Bone marrow (tissue), 2 donors: ENCODE data around the gene INPP5K.
"Not testable (repeated sequence)": the region's sequence is repeated elsewhere in the genome, so short reads cannot be mapped to it uniquely, and the experiment has no call there.

Experiments used
- DNase-seq, 2 donors: peaks; one replicate each; lab custom pipeline; 2025; lab: John Stamatoyannopoulos, UW

INPP5K gene

DNA sequence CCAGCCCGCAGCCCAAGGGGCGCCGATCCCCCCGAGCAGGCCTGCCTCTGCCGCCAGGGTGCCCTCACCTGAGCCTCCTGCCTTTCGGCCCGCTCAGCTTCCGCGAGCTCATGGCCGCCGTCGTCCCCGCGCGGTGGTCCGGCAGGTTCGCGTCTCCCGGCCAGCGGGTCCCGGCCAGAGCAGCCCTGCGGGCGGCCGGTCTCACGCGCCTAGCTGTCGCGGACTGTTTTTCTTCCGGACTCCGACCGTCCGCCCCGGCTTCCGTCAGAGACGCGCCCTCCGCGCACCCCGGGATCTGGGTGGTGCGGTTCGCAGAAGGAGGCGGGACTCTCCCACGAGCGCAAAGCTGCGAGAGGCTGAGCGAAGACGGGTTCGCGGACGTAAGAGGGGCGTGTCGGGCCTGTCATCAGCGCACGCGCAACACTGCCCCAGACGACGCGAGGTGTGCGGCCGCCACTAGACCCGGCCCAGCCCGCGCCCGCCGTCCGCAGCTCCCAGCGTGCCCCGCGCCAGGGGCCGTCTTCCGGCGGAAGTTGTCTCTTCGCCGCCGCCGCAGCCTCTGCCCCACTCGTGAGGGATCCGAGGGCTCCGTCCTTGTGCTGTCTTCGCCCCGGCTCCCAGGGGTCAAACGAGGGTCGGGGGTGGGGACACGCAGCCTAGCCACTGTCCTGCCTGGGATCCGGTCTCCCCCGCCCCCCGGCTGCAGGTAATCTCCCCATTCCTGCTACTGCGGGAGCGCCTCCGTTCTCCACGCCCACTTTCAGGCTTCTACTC is at the start of gene INPP5K:
Gene INPP5K (minus strand): TSS at position 225 of the 774 bp plus-strand sequence. CDS start 113 bp downstream, at position 112.
- peak; percentile 83 to 95 for DNase-seq

DNA sequence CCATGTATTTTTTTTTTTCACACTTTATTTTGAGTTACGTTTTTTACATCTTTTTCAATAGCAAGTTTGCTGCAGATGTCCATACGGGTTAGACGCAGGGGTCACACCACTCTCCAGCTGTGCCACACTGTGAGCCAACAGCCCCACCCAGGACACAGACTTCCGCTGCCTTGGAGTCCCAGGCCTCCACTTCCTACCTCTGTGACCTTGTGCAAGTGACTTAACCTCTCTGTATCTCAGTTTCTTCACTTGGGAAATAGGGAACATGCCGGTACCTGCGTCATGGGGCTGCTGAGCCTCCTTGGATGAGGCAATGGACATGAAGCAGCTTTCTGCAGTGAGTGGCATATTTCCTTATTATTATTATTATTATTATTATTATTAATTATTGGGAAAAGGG is 49.5 kb upstream of the INPP5K start:
- no peak for DNase-seq

DNA sequence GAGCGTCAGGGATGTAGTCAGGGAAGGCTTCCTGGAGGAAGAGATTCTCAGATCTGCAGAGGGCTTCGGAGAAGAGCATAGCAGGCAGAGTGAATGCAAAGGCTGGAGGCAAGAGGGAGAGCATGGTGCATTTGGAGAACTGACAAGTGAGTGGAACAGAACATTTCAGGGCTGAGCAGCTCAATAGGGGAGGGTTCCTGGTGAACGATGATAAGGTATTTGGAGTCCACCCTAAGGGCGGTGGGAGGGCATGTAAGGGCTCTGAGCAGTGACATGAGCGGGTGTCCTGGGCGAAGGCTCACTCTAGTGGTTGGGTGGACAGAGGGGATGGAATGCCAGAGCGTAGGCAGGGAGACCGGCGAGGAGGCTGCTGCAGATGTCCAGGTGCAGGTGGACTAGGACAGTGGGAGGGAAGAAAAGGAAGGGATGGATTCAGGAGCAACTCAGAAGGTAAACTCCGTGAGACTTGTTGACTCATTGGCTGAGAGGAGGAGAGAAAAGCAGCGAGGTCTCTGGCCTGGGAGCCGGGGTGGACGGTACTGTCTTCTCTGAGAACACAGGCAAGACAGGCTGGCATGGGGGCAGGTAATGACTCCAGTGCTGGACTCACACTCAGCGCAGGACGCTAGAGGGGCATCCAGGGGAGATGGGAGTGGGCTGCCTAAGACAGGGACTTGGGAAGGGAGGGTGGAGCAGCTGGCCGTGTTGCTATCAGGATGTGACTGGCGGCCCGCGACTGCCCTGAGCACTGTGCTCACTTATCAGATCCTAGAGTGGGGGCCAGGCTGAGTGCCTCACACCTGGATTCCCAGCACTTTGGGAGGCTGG is 47.6 kb upstream of the INPP5K start:
- DNase-seq = no peak

DNA sequence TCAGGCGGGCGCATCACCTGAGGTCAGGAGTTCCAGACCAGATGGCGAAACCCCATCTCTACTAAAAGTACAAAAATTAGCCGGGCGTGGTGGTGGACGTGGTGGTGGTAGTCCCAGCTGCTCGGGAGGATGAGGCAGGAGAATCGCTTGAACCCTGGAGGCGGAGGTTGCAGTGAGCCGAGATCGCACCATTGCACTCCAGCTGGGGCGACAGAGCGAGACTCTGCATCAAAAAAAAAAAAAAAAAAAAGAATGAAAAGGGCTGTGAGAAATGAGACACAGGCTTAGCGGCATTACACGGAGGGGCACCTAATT is 47.0 kb upstream of the INPP5K start:
- DNase-seq = not testable (repeated sequence)

DNA sequence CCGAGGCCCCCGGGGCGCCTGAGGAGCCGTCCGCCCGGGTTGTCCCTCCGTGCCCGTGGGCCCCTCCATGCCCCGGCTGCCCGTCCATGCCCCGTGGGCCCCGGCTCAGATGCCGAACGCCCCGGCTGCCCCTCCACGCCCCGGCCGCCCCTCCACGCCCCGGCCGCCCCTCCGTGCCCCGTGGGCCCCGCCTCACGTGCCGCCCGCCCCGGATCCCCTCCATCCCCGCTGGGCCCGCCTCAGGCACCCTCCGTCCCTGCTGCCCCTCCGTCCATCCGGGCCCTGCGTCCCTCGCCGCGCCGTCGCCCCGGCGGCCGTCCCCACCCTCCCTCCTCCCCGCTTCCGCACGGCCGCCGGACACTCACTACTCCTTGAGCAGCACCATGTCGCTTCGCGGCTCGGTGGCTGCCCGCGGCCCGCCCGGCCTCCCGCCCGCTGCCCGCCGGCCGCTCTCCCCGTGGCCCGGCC is 45.8 kb upstream of the INPP5K start:
- DNase-seq = peak in 1 of 2 donors; percentile 69

DNA sequence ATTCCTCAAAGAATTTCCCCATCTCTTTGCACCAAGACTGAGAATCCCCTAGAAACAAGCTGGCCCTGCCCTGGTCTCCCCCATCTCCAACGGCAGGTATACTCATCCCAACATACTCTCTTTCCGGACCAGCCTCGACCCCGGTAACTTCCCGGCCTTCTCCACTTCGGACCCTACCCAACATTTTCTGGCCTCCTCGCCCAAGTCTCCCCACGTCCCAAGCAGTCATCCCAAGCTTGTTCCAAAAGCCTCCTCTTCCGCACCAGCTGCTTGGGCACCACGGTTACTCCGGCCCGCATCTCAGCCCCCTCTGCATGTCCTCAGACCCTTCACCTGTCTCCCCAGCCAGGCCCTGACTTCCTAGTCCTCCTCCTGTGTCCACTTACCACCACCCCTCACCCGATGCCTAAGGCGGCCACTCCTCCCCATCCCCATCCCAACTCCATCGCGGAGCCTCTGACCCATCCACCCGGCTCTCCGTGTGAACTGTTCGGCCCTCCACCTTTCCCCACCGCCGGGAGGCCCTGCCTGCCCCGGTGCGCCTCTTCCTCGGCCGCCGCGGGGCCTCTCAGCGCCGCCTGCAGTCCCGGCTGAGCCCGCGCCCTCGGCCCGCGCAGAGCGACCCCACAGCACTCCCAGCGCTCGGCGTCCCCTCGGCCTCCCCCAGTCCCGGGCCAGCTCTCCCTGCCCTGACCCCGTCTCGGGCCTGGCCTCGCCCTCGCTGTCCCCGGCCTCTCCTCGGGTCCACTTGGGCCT is 45.2 kb upstream of the INPP5K start:
- peak in 1 of 2 donors; percentile 14 for DNase-seq

DNA sequence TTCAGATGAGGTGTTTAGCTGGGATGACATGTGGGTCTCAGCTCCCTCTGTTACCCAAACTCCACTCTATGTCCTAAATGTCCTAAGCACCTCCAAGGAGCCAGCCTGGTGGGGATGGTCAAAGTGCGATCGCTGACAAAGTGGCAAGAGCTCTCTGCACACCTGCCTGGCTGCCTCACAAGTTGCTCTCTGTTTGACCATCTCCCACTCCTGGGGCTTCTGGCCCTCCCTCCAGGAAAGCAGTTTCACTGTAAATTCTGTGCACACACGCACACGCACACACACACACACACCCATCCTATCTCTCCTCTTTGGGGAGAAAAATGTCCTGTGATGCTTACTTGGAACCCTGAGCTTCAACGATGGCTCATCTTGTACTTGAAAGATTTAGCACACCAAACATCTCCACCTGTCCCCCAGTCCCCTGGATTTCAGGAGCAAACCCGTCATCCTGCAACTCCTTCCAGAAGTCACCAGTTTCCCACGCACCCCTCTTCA is 44.5 kb upstream of the INPP5K start:
- DNase-seq = no peak

DNA sequence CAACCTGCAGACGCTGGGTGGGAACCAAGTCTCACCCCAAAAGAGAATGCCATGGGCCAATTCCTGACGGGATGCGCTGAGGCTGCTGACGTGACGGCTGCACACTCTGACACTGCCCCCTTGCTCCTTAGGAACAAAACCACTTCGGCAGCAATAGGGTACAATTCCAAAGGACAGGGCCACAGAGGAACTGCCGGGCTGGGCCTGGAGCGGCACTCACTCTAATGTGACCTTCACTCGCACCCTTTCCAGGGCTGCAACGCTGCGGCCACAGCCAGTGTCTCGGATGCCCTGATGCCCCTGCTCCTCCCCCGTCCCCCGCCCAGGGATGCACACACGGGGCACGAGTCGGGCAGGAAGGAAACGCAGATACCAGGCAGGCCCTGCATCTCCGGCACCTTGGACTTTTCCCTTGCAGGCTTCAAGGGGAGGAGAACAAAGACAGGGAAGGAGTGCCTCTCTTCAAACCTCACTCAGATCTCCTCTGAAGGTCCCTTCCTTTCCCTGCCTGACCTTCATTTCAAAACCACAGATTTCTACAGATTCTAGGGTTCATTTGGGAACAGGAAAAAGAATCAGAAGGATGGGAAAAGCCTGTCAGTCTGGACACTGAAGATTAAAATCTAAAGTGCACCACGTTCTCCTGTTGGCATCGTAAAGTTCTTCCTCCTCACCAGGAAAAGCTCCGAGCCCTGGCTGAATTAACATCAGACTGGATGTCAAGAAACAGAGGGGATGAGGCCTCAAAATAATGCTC is 43.9 kb upstream of the INPP5K start:
- DNase-seq = no peak

DNA sequence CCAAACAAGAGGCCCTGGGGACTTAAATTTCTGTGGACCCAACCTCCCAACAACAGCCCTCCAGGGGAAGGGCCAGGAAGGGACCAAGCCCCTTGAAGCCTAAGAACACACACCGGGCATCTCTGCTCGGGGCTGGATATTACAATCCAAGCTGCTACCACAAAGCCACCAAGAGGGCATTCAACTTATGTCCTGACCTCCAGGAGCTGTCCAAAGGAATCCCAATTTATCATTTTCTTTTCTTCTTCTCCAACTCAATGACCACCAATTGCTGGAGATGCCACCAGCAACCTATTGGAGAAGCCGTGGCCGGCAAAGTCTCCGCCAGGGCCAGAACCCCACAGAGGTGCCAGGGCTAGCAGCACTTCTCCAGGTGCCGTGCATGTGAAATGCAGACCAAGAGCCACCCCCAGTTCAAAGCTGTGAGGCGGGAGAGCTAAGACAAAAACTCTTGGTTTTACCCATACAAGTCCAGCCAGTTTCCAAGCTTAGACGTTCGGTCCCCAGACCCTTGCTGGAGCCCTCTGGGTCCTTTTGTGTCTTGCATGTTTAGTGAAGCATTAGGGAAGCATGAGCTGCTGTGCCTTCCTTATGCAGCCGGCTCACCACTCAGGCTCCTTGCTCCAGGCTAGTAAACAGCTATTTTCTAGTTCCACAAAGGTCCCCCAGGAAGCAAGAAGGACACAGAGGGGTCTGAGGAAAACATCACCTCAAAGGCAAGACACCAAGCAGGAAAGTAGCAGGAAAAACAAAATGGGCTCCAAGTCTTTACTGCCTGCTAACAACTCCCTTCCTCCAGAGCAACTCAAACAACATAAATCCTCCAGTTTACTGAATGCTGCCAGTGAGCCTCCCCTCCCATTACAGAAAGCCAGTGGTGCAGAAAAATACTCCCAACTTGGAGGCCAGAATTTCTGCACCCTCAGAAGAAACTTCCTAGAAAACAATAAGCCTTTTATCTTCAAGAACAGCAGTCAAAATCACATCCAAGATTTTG is 42.9 kb upstream of the INPP5K start:
- DNase-seq = no peak

DNA sequence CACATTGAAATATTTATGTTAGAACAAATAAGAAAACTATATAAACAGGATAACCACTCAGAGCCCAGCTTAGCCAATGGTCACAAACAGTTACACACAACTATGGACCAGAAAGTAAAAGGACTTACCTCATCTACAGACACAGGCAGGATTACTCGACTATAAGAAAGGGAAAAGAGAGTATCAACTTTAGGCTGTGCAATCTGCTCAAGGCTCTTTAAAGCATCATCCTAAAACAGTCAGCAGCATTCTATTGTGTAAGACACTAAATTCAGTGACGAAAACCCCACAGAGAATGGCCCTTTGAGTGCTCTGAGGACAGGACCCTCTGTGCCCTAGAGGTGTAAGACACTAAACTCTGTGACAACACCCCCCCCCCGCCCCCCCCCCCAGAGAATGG is 42.0 kb upstream of the INPP5K start:
- DNase-seq = no peak

DNA sequence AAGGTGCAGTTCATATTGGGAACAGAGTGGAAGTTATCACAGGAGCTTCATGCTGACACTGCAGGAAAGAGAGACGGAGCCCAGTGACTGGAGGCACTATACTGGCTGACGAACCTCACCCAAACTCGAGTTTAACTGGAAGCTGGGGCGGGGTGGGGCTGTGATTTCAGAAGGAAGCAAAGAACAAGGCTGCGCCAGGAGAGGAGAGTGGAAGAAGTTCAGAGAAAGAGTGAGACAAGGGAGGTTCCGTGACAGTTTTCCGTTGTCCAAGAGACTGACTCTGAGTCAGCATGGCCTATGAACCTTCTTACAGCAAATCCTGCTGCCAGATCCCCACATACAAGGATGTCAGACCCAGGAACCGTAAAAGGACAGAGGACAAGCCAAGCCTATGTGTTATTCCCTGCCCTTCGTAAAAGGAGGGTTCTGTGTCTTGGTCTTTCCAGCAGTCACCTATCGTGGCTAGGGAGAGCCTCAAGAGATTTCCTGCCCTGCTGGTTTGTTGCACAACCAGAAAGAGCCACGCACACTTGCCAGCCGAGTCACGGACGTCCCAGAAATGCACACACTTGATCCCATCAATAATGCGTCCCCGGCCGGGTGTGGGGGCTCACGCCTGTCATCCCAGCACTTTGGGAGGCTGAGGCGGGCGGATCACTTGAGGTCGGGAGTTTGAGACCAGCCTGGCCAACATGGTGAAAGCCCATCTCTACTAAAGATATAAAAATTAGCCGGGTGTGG is 41.1 kb upstream of the INPP5K start:
- no peak for DNase-seq

DNA sequence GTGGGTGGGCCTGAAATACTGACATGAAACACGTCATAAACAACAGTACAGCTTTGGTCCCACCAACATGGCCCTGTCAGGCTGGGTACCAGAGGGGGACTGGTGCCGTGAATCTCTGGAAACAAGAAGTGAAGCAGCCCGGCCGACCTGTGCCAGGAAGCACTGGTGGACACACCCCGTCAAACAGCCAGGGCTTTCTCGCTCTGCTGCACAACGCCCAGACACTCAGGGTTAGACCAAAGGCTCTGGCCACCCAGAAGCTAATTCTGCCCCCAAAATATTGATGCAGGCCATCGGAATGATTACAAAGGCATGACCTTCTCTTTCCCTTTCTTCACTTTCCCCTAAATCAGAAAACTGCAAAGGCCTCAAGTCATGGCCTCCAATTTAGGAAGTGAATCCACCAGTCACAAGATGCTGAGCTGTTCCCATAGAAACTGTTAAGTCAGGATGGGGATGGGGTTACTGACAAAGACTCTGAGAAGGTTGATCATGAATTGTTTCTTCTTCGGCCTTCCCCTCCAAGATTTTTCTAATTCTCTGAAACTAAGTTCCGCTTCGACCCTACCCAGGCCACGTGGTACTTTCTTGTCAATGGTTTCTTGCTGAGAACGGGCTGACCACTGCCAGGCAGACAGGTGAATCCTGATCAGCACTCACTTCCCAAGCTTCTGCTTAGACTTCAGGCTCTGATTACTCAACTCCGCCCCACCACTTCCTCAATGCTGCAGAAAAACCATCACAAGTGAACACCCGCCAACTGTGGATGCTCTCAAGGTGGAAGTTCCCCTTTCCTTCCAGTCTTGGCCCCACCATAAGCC is 39.4 kb upstream of the INPP5K start:
- DNase-seq = peak; percentile 49 to 60

DNA sequence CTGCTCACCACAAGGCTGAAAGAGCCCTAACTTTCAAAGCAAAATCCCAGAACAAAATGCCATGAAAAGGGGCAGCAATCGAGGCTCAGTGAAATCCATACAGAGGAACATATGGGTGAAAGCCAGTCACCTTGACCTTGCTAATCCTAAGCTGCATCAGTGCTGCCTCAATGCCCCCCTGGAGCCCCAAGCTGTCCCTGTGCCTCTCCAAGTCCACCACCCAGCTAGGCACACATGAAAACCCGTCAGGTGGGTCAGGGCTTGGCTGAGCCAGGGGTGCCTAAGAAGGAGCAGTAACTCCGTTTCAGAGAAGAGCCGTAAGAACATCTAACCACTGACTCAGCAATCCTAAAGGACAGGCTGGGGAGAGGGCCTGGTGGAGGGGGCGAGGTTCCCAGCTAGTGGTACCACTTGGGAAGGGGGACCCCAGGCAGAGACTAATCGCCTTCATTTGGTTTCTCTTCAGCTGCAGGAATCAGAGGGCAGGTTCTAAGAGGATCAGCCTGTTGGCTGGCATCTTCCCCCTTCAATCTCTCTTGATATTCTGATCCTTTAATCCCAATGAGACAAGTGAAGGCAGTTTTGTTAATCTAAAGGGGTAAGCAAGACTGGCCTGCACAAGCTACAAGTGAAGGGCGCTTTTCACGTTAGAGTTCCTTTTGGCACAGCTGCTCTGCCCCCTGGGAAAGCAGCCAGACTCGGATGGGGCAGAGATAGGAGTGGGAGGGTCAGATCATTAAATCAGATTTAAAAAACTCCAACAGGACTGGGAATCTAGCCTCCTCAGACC is 38.5 kb upstream of the INPP5K start:
- DNase-seq = no peak

DNA sequence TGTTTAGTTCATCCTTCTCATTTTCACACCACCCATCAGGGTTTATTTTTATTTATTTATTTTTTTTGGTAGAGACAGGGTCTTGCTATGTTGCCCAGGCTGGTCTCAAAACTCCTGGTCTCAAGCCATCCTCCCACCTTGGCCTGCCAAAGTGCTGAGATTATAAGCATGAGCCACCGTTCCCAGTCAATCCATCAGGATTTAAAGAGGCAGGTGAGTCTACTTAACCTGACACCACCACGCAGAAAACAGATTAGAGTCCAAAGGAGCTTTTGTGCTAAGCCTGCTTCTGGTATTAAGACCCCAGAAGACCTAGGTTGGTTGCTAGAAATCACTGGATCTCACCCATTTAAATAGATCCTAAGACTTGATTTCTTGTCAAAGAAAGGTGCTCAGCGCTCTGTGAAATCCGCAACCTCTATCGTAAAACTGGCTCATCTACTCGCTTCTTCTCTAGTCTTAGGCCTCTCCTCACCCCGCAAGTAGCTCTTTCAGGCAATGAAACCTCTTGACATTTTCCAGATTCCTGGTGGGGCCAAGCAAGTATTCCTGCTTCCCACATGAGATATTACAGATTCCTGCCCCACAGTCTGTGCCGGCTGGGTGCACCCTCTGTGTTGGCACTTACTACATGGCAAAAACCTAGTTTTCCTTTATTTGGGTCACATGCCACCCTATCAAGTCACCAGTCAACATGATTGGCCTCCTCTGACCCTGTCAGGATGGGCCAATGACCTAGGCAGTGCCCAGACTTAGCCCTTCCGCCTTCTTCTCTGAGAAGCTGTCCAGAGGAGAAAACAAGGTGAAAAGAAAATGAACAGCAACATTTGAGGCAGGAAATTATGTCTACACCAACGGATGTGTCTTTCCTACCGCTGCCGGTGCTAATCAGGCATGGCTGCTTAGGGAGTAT is 37.2 kb upstream of the INPP5K start:
- DNase-seq = no peak

DNA sequence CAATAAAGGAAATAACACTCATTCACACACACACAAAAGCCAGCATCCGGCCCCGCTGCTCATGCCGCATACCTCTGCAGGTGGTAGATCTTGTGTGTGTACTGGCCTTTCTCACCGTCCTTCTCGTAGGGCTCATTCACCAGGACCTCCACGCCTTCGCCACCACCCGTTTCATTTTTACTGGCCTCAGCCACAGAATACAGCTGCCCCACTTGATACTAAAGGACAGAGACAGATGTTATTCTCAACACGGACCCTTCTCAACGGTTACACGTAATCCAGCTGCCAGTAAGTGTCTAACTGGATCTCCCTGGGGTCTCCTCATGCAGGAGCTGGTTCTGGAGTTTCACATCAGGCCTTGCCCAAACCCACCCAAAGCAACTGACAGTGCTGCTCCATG is 36.5 kb upstream of the INPP5K start:
- no peak for DNase-seq

DNA sequence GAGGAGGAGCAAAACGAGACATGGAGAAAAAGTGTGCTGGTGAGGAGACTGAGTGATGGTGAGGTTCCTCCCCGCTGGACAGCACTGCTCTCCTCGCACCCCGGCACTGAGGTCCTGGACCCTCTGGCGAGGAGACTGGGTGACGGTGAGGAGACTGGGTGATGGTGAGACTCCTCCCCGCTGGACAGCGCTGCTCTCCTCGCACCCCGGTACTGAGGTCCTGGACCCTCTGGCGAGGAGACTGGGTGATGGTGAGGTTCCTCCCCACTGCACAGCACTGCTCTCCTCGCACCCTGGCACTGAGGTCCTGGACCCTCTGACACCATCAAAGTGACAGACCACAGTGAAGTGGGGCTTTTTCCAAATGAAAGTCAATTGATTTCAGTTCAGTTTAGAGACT is 35.3 kb upstream of the INPP5K start:
- no peak for DNase-seq

DNA sequence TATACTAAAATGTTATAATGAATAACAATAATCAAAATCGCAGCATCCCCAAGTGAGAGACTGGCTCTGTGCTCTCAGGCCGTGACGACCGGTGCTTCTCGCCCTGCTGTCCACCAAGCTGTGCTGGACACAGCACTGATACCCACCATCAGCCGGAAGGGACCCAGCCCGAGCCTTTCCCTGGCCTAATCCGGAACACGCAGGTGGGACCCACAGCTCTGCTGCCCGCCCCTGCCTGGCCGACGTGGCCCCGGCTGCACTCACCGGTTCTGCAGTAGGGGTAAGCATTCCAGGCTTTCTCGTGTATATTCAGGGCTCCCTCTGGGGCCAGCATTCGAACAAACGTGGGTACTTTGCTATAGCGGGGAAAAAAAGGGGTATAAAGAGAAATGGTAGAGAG is 31.6 kb upstream of the INPP5K start:
- DNase-seq = no peak
